ENCODE measurements around the gene FILIP1. TPM values are rescaled to one million over a fixed set of nuclear protein-coding genes. Genes with fewer than 3 reads are reported as not detected.
A peak's percentile ranks its signal among the peaks of the same experiment; 100 is the strongest.

Gene FILIP1
- total RNA-seq, 2 experiments from 2014 or later, result not detected

DNA sequence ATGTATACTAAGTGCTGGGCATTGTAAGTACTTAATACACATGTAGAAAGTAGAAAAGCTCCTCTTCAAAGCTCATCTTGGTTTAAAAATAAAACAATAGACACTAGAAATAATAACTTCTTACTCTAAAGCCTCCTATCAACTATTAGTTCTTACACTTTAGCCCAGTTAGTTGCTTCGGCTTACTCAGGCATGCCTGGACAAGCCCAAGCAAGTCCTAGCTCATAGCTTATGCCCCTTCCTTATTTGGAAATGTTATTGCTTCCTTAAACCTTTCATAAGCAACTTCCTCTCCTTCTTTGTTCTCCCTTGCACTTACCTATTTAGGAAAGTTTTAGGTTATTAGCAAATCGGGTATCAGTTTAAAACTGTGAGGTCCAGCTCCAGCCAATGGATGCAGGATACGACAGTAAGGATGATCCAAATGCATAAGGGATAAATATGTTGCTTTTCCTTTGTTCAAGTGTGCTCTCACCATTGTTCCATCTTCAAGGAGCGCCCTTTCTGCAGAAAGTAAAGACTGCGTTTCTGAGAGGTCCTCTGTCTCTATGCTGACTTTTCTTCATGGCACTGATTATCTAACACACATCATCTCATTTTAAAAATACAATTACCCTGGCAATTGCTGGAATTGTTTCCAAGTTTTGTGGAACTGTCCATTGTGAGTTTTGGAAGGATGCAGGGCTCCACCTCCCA is 221.3 kb downstream of the FILIP1 start:
- POLR2A ChIA-PET, result interaction anchor here (0.5 to 5.5 kb wide), 5 partner anchors 9 to 32 kb away, joined by 3 to 36 read pairs (median 5); partner anchors contain the start of genes COX7A2 and TMEM30A
- Histone ChIP-seq H3K4me3 (ENCODE audit: low read depth, low read length, poor library complexity, severe bottlenecking) (no peak overlapping the region), H3K9me3 (ENCODE audit: low read length) (peaks cover 13% of the 10 kb centered on the region; the same call in 1 of the 2 replicates), H3K4me2 (ENCODE audit: low read length) (no peak overlapping the region), H3K36me3 (ENCODE audit: insufficient read depth, low read length) (peaks cover 57% of the 10 kb centered on the region), H3K27ac (ENCODE audit: low read depth, low read length, poor library complexity, severe bottlenecking) (peak overlapping the region; percentile 25), H3K4me1 (ENCODE audit: insufficient read depth, low read length, poor library complexity, severe bottlenecking) (peaks cover 19% of the 10 kb centered on the region), H4K20me1 (ENCODE audit: insufficient read depth, low read length) (0 out of 2 replicates have a peak, but pooled peaks cover 6% of the 10 kb centered on the region), H3K9me2 (ENCODE audit: insufficient read depth, low read length) (no peaks in the 10 kb centered on the region), H3K79me2 (ENCODE audit: insufficient read depth, low read depth, low read length) (peaks cover 73% of the 10 kb centered on the region), H2AFZ (ENCODE audit: low read length) (no peak overlapping the region)
- CTCF ChIA-PET (ENCODE audit: unreplicated experiment), result interaction anchor here (1.0 kb wide), 1 partner anchor 11 kb away, joined by 3 read pairs; no protein-coding TSS in a partner anchor
- BruUV-seq (replicated peaks), result no TSS peak
- no peak for DNase-seq (ENCODE audit: low spot score)
- no peak for TF ChIP-seq CTCF (conservative IDR thresholded peaks at IDR 0.05; ENCODE audit: low read length)
- no peak for TF ChIP-seq EZH2phosphoT487 (IDR thresholded peaks at IDR 0.05; ENCODE audit: borderline replicate concordance, low read depth, low read length)
- intact Hi-C loops (cut with micrococcal nuclease; ENCODE audit: unreplicated experiment), result no loop called here

DNA sequence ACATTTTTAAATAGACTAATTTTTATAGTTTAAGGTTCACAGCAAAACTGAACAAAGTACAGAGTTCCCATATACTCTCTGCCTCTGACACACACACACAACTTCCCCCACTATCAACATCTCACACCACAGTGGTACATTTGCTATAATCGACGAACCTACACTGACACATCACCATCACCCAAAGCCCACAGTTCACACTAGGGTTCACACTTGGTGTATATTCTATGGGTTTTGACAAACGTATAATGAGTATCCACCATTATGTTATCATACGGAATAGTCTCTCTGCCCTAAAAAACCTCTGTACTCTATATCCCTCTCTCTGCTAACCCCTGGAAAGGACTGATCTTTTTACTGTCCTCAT is 224.6 kb downstream of the FILIP1 start:
- H3K27ac ChIP-seq (ENCODE audit: low read depth, low read length, poor library complexity, severe bottlenecking), result no peak overlapping the region
- no peak overlapping the region for H3K4me2 ChIP-seq (ENCODE audit: low read length)
- peaks cover 14% of the 10 kb centered on the region for H3K4me1 ChIP-seq (ENCODE audit: insufficient read depth, low read length, poor library complexity, severe bottlenecking)
- intact Hi-C loops (cut with micrococcal nuclease; ENCODE audit: unreplicated experiment), result no loop called here
- H3K79me2 ChIP-seq (ENCODE audit: insufficient read depth, low read depth, low read length), result peaks cover 66% of the 10 kb centered on the region
- ChIA-PET CTCF (ENCODE audit: unreplicated experiment) (no interaction called here), POLR2A (interaction anchor here (0.7 to 5.5 kb wide), 2 partner anchors 15 to 660 kb away, joined by 3 to 36 read pairs; partner anchors contain the start of gene TMEM30A)
- no peaks in the 10 kb centered on the region for H3K9me2 ChIP-seq (ENCODE audit: insufficient read depth, low read length)
- no peak overlapping the region for H3K4me3 ChIP-seq (ENCODE audit: low read depth, low read length, poor library complexity, severe bottlenecking)
- 0 out of 2 replicates have a peak, but pooled peaks cover 14% of the 10 kb centered on the region for H4K20me1 ChIP-seq (ENCODE audit: insufficient read depth, low read length)
- peaks cover 53% of the 10 kb centered on the region for H3K36me3 ChIP-seq (ENCODE audit: insufficient read depth, low read length)
- peaks cover 13% of the 10 kb centered on the region; the same call in 1 of the 2 replicates for H3K9me3 ChIP-seq (ENCODE audit: low read length)
- BruUV-seq (replicated peaks), result no TSS peak
- H2AFZ ChIP-seq (ENCODE audit: low read length), result no peak overlapping the region
- DNase-seq (ENCODE audit: low spot score), result no peak
- no peak for TF ChIP-seq EZH2phosphoT487 (IDR thresholded peaks at IDR 0.05; ENCODE audit: borderline replicate concordance, low read depth, low read length)
- TF ChIP-seq CTCF (conservative IDR thresholded peaks at IDR 0.05; ENCODE audit: low read length), result no peak

Data from OCI-LY7 (cell line).